Lower lobe of right lung (tissue), 2 donors: Measurements from ENCODE around the gene BCAR3. TPM values are rescaled to one million over a fixed set of nuclear protein-coding genes. Genes with fewer than 3 reads are reported as not detected.
"Not testable (repeated sequence)": the region's sequence is repeated elsewhere in the genome, so short reads cannot be mapped to it uniquely, and the experiment has no call there.

Source experiments
- ATAC-seq, 2 donors: fragments of 200-7000 bp; cut with Tn5 transposase; one replicate each; pipeline ENCODE4 v1.9.1; 2020 to 2022; ENCODE audit warnings: mild to moderate bottlenecking in 2 of 2, moderate library complexity in 2 of 2
- DNase-seq: peaks from one replicate; pipeline ENCODE4 v3.0.0-alpha.2; 2020
- H3K27ac ChIP-seq: fragments of 200-600 bp; one replicate; pipeline ENCODE4 v1.8.0; 2022
- H3K27me3 ChIP-seq: fragments of 200-600 bp; one replicate; pipeline ENCODE4 v1.8.0; 2022; ENCODE audit warnings: low read depth
- H3K36me3 ChIP-seq: fragments of 200-600 bp; one replicate; pipeline ENCODE4 v1.8.0; 2022; ENCODE audit warnings: mild to moderate bottlenecking
- H3K4me1 ChIP-seq: fragments of 200-600 bp; one replicate; pipeline ENCODE4 v1.8.0; 2022
- H3K4me3 ChIP-seq: fragments of 200-600 bp; one replicate; pipeline ENCODE4 v1.8.0; 2022; ENCODE audit warnings: mild to moderate bottlenecking
- H3K9me3 ChIP-seq: fragments of 200-600 bp; one replicate; pipeline ENCODE4 v1.8.0; 2022
- CTCF ChIP-seq: fragments of 200-600 bp; IDR thresholded peaks from one replicate; pipeline ENCODE4 v1.8.0; 2022; ENCODE audit warnings: antibody characterized with exemption, mild to moderate bottlenecking
- intact Hi-C: fragments of 100-400 bp; cut with DNase I; formaldehyde crosslinking; loops from one replicate; pipeline ENCODE4 v1.11.0; 2022
- total RNA-seq: library from RNA; stranded (reverse); fragmentation: NEBNext Ultra II Directional; extraction: Animal tissue kit (Norgen Biotek cat#: 25700); gene quantifications from one replicate; pipeline ENCODE4 v1.2.1, GENCODE V29; 2021
- donor health status: DM: no; HTN: yes; CAD: no; lungs with severe emphysema.

BCAR3 gene
- total RNA-seq, 1 donor from 2014 or later, result 24.9 TPM

- Histone ChIP-seq H3K27ac (no peak overlapping the region), H3K4me3 (no peak overlapping the region), H3K4me1 (peaks cover 10% of the 10 kb centered on the region), H3K36me3 (peaks cover 8% of the 10 kb centered on the region), H3K9me3 (no peaks in the 10 kb centered on the region), H3K27me3 (no peaks in the 10 kb centered on the region)
- intact Hi-C loops, result no loop called here
- ATAC-seq, result no peak
- DNase-seq, result no peak
- TF ChIP-seq CTCF, result no peak
Measured at GRCh38 chr1:93651695-93652094, 29.9 kb downstream of the BCAR3 start.

GRCh38 chr1:93650159-93650558, 31.5 kb downstream of the BCAR3 start:
- H3K9me3 ChIP-seq, H3K4me1 ChIP-seq, H3K4me3 ChIP-seq, H3K27ac ChIP-seq, H3K36me3 ChIP-seq, DNase-seq, intact Hi-C loops, ATAC-seq, H3K27me3 ChIP-seq: not testable (repeated sequence)

- Histone ChIP-seq H3K4me3 (no peak overlapping the region), H3K9me3 (no peaks in the 10 kb centered on the region), H3K4me1 (peaks cover 10% of the 10 kb centered on the region), H3K27me3 (no peaks in the 10 kb centered on the region), H3K36me3 (peaks cover 8% of the 10 kb centered on the region), H3K27ac (no peak overlapping the region)
- no peak for DNase-seq
- intact Hi-C loops, result no loop called here
- TF ChIP-seq CTCF, result no peak
- peak in 1 of 2 donors; percentile 30 for ATAC-seq
Measured at GRCh38 chr1:93649231-93649630, 32.4 kb downstream of the BCAR3 start.

GRCh38 chr1:93648656-93649055, 33.0 kb downstream of the BCAR3 start:
- DNase-seq (no peak), ATAC-seq (no peak)
- H3K36me3 ChIP-seq, result peaks cover 8% of the 10 kb centered on the region
- TF ChIP-seq CTCF, result no peak
- peaks cover 10% of the 10 kb centered on the region for H3K4me1 ChIP-seq
- H3K9me3 ChIP-seq, result no peaks in the 10 kb centered on the region
- intact Hi-C loops, result no loop called here
- no peak overlapping the region for H3K4me3 ChIP-seq
- H3K27ac ChIP-seq, result no peak overlapping the region
- no peaks in the 10 kb centered on the region for H3K27me3 ChIP-seq

GRCh38 chr1:93641527-93641926, 40.1 kb downstream of the BCAR3 start:
- Histone ChIP-seq H3K36me3 (peaks cover 22% of the 10 kb centered on the region), H3K4me3 (no peak overlapping the region), H3K4me1 (no peaks in the 10 kb centered on the region), H3K27me3 (no peaks in the 10 kb centered on the region), H3K9me3 (no peaks in the 10 kb centered on the region), H3K27ac (no peak overlapping the region)
- DNase-seq (no peak), ATAC-seq (peak in 1 of 2 donors; percentile 33)
- intact Hi-C loops, result no loop called here
- no peak for TF ChIP-seq CTCF

GRCh38 chr1:93640656-93641440, 40.8 kb downstream of the BCAR3 start:
- Histone ChIP-seq H3K27ac (no peak overlapping the region), H3K27me3 (no peaks in the 10 kb centered on the region), H3K36me3 (peaks cover 22% of the 10 kb centered on the region), H3K4me3 (no peak overlapping the region), H3K9me3 (no peaks in the 10 kb centered on the region), H3K4me1 (peaks cover 4% of the 10 kb centered on the region)
- no peak for TF ChIP-seq CTCF
- DNase-seq, result no peak
- no peak for ATAC-seq
- intact Hi-C loops, result no loop called here
